GM21367 (cell line): ENCODE results near the gene ZFTA.
"Not testable (repeated sequence)": the region's sequence is repeated elsewhere in the genome, so short reads cannot be mapped to it uniquely, and the experiment has no call there.

ENCODE experiments used
- ATAC-seq: cut with Tn5 transposase; IDR thresholded peaks from one replicate; pipeline ENCODE4 v1.9.1; 2021; ENCODE audit not compliant: unreplicated experiment

ZFTA gene

GRCh38 chr11:63779039-63779438, 10.5 kb upstream of the ZFTA start:
- no peak for ATAC-seq

DNA sequence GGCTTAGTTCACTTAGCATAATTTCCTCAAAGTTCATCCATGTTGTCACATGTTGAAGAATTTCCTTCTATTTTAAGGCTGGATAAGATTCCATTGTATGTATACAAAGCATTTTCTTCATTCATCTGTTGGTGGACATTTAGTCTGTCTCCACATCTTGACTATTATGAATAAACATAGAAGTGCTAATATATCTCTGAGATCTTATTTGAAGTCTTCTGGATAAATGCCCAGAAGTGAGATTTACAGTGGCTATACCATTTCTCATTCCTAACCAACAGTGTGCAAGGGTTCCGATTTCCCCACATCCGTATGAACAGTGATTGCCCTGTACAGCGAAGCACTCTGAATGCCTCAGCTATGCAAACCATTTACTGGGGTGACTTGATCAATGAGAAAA, 6.6 kb upstream of the ZFTA start:
- no peak for ATAC-seq

GRCh38 chr11:63771741-63772318, 3.3 kb upstream of the ZFTA start:
- not testable (repeated sequence) for ATAC-seq

GRCh38 chr11:63770763-63771162, 2.2 kb upstream of the ZFTA start:
- no peak for ATAC-seq

- ATAC-seq = no peak
Observed at GRCh38 chr11:63769714-63770455, 1.3 kb upstream of the ZFTA start.

GRCh38 chr11:63769042-63769713, 603 bp upstream of the ZFTA start:
- ATAC-seq = no peak

DNA sequence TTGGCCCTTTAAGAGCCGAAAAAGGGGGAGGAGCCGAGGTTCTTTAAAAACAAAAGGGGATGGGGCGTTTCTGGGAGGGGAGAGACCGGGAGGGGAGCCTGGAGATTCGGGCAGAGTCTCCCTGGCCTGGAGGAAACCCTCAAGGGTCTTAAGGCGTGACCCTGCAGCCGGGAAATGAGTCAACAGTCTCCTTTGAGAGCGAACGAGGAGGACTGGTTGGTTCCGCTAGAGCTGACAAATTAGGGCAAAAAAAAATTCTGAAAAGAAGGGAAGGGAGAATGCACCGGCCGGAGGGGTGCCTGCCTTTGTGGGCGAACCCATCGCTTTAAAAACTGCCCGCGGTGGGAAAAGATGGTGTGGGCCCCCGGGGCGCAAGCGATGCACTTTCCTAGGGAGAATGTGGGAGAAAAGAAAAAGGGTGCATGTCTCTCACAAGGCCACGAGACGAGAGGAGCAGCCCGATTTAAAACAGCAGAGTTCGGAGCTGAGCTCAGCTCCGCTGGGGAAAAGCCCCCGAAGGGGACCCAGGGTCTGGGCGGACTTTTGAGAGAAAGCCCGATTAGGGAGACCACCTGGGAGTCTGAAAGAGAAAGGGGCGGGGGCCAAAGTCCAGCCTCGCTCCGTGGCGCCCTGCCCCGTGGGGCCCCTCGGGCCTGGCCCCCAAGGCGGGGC, 874 bp downstream of the ZFTA start:
- ATAC-seq = no peak

DNA sequence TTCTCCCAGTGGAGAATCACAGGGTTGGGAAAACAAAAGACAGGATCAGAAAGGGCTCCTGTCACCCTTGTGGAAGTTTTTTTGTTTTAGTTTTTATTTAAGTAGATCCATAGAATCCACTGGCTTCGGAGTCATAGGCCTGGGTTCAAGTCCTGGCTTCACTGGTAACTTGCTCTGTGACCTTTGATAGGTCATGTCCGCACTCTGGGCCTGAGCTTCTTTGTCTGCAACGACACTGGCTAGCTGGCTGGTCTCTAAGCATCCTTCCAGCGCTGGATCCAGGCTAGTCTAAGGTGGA, 1.4 kb downstream of the ZFTA start:
- no peak for ATAC-seq

- no peak for ATAC-seq
Observed at GRCh38 chr11:63766531-63767235, 1.9 kb downstream of the ZFTA start.

- no peak for ATAC-seq
Observed at GRCh38 chr11:63765688-63766241, 2.8 kb downstream of the ZFTA start.

GRCh38 chr11:63764679-63765647, 3.6 kb downstream of the ZFTA start:
- no peak for ATAC-seq

DNA sequence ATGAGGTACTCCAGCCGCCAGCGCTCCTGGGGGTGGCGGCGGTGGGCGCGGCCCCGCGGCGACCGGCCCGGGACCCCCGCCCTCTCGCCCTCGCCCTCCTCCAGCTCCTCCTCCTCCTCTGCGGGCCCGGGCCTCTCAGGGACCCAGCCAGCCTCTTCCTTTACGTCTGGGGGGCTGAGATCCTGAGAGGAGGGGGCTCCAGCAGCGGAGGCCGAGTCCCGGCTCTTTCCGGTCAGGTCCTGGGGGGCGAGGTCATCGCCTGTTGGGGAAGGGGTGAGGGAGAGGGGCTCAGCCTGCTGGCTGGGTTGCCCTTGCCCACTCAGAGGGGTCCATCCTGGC, 4.3 kb downstream of the ZFTA start:
- ATAC-seq = no peak

- ATAC-seq = no peak
Observed at GRCh38 chr11:63763496-63764339, 4.9 kb downstream of the ZFTA start.

GRCh38 chr11:63762654-63763495, 5.7 kb downstream of the ZFTA start:
- no peak for ATAC-seq

GRCh38 chr11:63761931-63762653, 6.5 kb downstream of the ZFTA start:
- no peak for ATAC-seq

DNA sequence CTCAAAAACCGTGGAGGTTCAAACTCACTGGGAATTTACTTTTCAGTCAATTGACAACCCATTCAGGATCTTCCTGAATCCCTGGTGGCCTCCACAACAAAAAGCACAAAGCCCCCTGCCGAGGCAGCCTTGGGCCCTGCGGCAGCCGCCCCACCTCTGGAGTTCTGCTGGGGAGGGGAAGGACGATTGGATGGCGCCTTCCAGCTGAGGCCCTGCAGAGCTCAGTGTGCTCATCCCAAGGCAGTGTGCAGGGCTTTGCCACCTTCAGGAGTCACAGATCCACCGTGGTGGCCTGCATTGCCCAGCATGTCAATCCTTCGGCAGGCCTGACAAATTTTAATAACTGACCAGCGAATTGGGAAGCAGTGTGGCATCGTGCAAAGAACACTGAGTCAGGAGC, 7.4 kb downstream of the ZFTA start:
- no peak for ATAC-seq

- no peak for ATAC-seq
Observed at GRCh38 chr11:63760487-63761079, 8.0 kb downstream of the ZFTA start.
